ENCODE data around the gene MED12L.

DNA sequence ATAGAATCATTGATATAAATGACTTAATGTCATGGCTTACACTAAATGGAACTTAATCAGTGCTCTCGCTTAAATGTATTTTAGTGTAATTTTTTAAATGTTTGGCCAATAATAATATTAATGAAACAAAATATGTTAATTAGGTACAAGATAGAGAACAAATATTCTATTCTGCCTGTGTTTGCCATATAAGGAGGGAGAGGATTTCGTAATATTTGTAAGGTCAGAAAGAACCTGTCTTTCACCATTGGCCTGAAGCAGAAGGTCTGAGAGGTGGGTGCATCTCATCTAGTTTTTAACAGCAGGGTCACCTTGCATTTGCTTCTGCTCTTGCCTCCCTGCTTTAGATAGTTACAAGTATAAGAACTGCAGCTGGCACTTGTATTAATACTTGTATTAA, 228.7 kb downstream of the MED12L start:
- TF ChIP-seq CTCF (IDR thresholded peaks at IDR 0.05) (no peak), EP300 (IDR thresholded peaks at IDR 0.05) (no peak), POLR2A (IDR thresholded peaks at IDR 0.05) (no peak), POLR2AphosphoS5 (IDR thresholded peaks at IDR 0.05) (no peak)

Measured in gastroesophageal sphincter (tissue), 3 donors.